ENCODE data around the gene SLC38A5. TPM values are rescaled to one million over a fixed set of nuclear protein-coding genes. Genes with fewer than 3 reads are reported as not detected.

The SLC38A5 gene
- total RNA-seq, 1 donor from 2014 or later = 25.3 TPM

Other genes starting within 250 kb of the SLC38A5 start
- not detected for gene SSX1, start 214.9 kb downstream of the SLC38A5 start, total RNA-seq
- gene SSX3, start 113.6 kb downstream of the SLC38A5 start, total RNA-seq = not detected
- gene SSX4, start 86.7 kb downstream of the SLC38A5 start, total RNA-seq = not detected
- gene SSX4B, start 58.3 kb downstream of the SLC38A5 start, total RNA-seq = not detected
- 42.7 TPM for gene FTSJ1, start 5.9 kb upstream of the SLC38A5 start, total RNA-seq
- 12.7 TPM for gene PORCN, start 38.7 kb upstream of the SLC38A5 start, total RNA-seq
- 60.0 TPM for gene EBP, start 51.5 kb upstream of the SLC38A5 start, total RNA-seq
- gene TBC1D25, start 69.5 kb upstream of the SLC38A5 start, total RNA-seq = 12.2 TPM
- gene RBM3, start 104.2 kb upstream of the SLC38A5 start, total RNA-seq = 364 TPM
- gene WDR13, start 127.2 kb upstream of the SLC38A5 start, total RNA-seq = 127 TPM
- gene WAS, start 213.5 kb upstream of the SLC38A5 start, total RNA-seq = 4.8 TPM
- 4.1 TPM for gene SUV39H1, start 226.5 kb upstream of the SLC38A5 start, total RNA-seq

Measured in ureter (tissue), 1 donor.